Mononuclear cell (primary cell): ENCODE results near the gene RTN4R. TPM values are rescaled to one million over a fixed set of nuclear protein-coding genes. Genes with fewer than 3 reads are reported as not detected.
"Not testable (repeated sequence)": the region's sequence is repeated elsewhere in the genome, so short reads cannot be mapped to it uniquely, and the experiment has no call there.

Experiments
- H3K27me3 ChIP-seq: 2 replicates; pipeline ENCODE4 v1.6.0; 2011; ENCODE audit warnings: low read length, control low read depth; ENCODE audit not compliant: insufficient read depth
- H3K4me1 ChIP-seq: 2 replicates; pipeline ENCODE4 v1.5.1; 2011; ENCODE audit warnings: mild to moderate bottlenecking, low read length, control low read depth; ENCODE audit not compliant: insufficient read depth
- H3K4me3 ChIP-seq: 2 replicates; pipeline ENCODE4 v1.5.1; 2011; ENCODE audit warnings: mild to moderate bottlenecking, low read length, moderate library complexity
- H3K9me3 ChIP-seq: 2 replicates; pipeline ENCODE4 v1.5.1; 2011; ENCODE audit warnings: low read depth, mild to moderate bottlenecking, control low read depth, low read length
- total RNA-seq: library from RNA; depleted of rRNA; stranded (reverse); fragments of >200 nt; gene quantifications from one replicate; pipeline ENCODE4 v1.2.3, GENCODE V29; 2012

The RTN4R gene
- total RNA-seq, 1 donor: 0.21 TPM

DNA sequence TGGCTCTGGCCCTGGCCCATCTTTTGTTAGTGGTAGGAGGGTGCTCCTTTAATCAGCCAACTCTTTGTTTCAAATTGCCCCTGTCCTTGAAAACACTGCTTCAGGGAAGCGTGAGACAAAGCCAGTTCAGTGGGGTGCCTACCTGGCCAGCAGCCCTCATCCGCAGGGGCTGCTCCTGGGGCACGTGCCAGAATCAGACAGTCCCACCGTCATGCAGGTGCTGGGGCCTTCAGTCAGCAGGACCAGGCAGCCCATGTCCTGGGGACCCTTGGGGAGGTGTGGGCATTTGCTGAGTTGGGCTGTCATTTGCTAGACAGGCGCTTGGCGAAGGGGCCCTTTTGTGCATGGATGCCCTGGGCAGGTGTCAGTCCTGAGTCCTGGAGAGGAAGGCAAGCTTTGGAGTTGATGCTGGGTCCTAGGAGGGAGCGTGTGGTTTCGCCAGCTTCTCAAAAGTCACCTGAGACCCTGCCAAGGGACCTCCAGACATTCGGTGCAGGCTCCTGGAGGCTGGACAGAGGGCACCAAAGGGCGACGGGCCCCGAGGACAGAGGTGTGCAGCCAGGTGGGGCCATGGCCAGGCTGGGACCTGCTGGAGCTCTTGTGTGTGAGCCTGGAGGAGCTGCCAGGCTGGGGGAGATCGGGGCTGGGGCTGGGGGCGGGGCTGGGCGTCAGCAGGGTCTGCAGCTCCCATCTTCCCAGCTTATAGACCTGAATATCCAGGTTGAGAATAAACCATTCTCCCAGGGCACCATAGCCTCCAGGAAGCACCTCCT, 15.0 kb upstream of the RTN4R start:
- H3K4me3 ChIP-seq: no peak overlapping the region
- no peaks in the 10 kb centered on the region for H3K9me3 ChIP-seq
- no peaks in the 10 kb centered on the region for H3K27me3 ChIP-seq
- no peaks in the 10 kb centered on the region for H3K4me1 ChIP-seq

DNA sequence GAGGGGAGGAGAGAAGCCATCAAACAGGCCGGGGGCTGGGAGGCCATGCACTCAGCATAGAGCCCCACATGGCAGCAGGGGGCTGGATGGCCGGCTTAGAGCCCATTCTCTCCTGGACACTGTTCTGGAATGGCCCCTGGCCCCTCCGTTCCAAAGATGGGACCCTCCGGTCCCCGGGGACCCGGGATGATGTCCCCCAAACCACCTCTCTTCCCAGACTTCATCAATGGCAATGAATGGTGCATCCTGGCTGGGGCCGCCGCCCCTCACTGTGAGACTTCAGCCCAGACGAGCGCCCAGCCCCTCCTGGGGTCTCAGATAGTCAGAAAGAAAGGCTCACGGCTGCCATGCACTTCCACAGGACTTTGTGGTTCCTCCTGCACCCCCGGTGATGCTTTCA, 13.8 kb upstream of the RTN4R start:
- H3K9me3 ChIP-seq: no peaks in the 10 kb centered on the region
- no peaks in the 10 kb centered on the region for H3K4me1 ChIP-seq
- H3K4me3 ChIP-seq: no peak overlapping the region
- no peaks in the 10 kb centered on the region for H3K27me3 ChIP-seq

- H3K4me3 ChIP-seq: not testable (repeated sequence)
Measured at GRCh38 chr22:20281473-20281872, 13.4 kb upstream of the RTN4R start.

GRCh38 chr22:20280866-20281265, 12.7 kb upstream of the RTN4R start:
- H3K4me3 ChIP-seq: no peak overlapping the region
- no peaks in the 10 kb centered on the region for H3K27me3 ChIP-seq
- H3K4me1 ChIP-seq: no peaks in the 10 kb centered on the region
- no peaks in the 10 kb centered on the region for H3K9me3 ChIP-seq

More at GRCh38 chr22:20281473-20281872, 13.4 kb upstream of the RTN4R start:
- H3K4me1 ChIP-seq, H3K27me3 ChIP-seq, H3K9me3 ChIP-seq: not testable (repeated sequence)

GRCh38 chr22:20280163-20280562, 12.0 kb upstream of the RTN4R start:
- not testable (repeated sequence) for H3K4me3 ChIP-seq, H3K4me1 ChIP-seq, H3K9me3 ChIP-seq, H3K27me3 ChIP-seq

GRCh38 chr22:20279662-20280134, 11.6 kb upstream of the RTN4R start:
- no peaks in the 10 kb centered on the region for H3K4me1 ChIP-seq

DNA sequence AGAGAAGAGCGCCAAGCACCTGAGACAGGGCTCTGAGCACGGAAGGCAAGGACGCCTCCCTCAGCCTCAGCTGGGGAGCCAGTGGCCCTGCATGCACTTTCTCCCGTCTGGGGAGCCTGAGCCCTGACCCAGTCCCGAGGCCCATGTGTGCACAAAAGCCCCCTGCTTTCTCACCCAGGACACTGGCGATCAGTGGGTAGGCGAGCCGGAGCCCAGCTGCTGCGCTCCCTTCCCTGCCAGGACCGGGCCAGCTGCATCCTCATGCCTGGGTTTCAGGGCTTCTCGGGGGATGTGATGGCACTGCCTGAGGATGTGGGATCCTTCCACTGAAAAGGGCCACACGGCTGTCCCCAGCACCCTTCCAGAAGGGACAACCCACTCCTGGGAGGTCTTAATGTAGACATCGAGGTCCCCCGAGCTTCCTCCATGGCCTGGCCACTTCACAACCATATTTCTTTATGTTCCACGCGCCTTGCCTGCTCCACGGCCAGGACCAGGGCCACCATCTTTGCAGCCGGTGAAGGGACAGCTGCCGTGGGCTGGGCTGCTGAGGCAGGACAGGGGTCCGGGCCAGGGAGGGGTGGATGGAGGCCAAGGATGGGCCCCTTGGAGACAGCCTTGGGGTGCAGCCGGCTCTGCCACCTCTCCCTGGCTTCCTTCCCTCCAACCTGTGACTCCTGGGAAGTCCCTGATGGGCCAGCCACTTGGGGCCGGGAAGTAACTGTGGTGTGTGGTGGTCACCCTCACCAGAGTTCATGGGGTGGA, 10.8 kb upstream of the RTN4R start:
- H3K27me3 ChIP-seq, H3K9me3 ChIP-seq, H3K4me3 ChIP-seq, H3K4me1 ChIP-seq: not testable (repeated sequence)

More at GRCh38 chr22:20279662-20280134, 11.6 kb upstream of the RTN4R start:
- Histone ChIP-seq H3K9me3 (no peaks in the 10 kb centered on the region), H3K27me3 (no peaks in the 10 kb centered on the region), H3K4me3 (no peak overlapping the region)

DNA sequence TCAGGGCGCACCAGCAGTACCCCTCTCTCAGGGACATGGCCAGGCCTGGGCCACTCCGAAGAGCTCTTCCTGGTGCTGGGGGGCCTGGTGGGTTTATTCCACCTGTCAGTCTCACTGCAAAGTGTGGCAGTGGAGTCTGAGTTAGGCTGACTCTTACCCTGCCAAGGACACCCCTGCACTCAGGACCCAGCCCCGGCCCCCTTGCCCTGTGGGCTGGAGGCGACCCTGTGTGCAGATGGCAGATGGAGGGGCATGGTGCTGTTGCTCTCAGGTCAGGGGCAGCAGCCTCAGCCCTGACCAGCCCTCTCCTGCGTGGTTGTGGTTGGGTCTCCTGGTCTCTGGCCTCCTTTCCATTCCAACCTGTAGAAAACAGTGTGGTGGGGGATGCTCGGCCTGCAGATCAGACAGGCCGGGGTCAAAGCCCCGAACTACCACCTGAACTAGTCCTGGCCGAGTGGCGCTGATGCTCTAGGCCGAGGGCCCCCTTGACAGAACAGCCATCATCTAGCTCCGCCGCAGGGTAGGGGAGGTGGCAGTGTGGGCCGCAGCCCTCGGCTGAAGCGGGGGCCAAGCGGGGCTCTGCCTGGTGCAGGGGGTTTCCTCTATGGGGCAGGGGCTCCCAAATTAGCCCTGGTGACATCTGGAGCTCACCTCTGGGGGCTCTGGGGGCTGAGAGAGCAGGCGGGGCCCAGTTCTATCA, 10.0 kb upstream of the RTN4R start:
- not testable (repeated sequence) for H3K27me3 ChIP-seq, H3K4me1 ChIP-seq, H3K4me3 ChIP-seq, H3K9me3 ChIP-seq

DNA sequence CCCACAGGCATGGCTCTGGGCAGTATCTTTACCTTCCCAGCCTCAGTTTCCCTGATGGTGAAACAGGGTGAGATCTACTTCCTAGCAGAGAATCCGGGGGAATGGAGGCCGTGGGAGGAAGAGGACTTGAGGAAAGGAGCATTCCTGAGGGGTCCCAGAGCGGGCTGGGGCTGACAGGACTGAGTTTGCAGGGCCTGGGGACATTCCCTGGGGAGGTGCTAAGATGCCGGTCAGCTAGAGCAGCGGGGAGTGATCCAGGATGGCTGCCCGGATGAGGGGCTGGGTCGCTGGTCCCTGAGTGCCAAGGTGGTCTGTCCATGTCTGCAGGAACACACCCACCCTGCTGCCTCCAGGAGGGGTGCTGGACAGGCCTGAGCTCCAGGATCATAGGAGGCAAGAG, 8.3 kb upstream of the RTN4R start:
- H3K4me1 ChIP-seq: no peaks in the 10 kb centered on the region
- no peaks in the 10 kb centered on the region for H3K27me3 ChIP-seq
- H3K9me3 ChIP-seq: no peaks in the 10 kb centered on the region
- no peak overlapping the region for H3K4me3 ChIP-seq

GRCh38 chr22:20275836-20276235, 7.7 kb upstream of the RTN4R start:
- Histone ChIP-seq H3K27me3 (no peaks in the 10 kb centered on the region), H3K4me3 (no peak overlapping the region), H3K4me1 (no peaks in the 10 kb centered on the region), H3K9me3 (no peaks in the 10 kb centered on the region)

DNA sequence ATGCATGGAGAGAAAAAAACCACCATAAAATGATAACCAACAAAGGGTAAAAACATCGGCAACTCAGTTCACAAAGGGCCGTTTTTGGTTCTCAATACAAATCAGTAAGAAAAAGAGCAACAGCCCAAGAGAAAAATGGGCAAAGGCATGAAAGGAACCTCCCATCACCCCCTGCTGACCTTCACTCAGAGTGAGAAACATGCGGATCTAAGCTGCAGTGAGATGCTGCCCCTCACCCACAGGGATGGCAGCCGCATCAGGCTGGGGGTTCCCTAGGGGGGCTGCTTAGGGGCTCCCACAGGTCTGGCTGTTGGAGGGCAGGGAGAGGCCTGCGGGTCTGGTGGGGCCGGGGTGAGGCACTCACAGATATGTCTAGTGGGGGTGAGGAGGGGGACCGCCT, 7.2 kb upstream of the RTN4R start:
- H3K4me1 ChIP-seq, H3K27me3 ChIP-seq, H3K9me3 ChIP-seq, H3K4me3 ChIP-seq: not testable (repeated sequence)

DNA sequence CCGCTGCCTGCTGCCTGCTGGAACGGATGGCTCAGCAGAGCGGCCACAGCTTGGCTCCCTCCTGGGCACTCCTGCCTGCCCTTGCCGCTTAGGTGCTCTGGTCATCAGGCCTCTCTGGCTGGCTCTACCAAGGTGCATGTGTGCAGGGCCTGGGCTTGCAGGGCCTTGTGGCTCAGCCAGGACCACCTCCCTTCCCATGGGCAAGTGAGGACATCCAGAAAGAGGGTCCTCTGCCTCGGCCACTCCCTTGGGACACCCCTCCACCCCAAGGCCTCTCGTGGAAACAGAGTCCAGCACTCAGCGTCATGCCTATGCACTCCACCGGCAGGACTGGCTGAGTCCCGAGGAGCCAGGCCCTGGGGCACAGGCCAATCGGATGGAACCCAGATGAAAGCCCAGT, 6.3 kb upstream of the RTN4R start:
- not testable (repeated sequence) for H3K4me3 ChIP-seq, H3K9me3 ChIP-seq, H3K27me3 ChIP-seq, H3K4me1 ChIP-seq

- no peak overlapping the region for H3K4me3 ChIP-seq
- no peaks in the 10 kb centered on the region for H3K9me3 ChIP-seq
- no peaks in the 10 kb centered on the region for H3K27me3 ChIP-seq
- no peaks in the 10 kb centered on the region for H3K4me1 ChIP-seq
Measured at GRCh38 chr22:20273758-20274181, 5.7 kb upstream of the RTN4R start.

DNA sequence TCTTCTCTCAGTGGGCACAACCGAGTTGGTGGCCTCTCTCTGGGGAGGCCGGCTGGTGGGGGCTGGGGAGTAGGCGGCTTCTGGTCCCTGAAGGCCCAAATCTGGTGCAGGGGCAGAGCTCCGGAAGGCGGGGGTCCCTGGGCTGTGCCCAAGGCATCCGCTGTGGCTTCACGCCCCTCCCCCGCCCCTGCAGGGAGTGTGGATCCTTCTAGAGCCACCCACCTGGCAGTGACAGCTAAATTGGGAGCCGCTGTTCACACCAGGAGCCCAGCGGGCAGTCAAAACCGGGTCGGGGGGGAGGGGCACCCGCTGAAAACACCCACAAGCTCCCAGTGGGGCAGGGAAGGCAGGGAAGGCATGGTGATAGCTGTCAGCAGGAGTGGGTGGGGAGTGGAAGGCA, 4.6 kb upstream of the RTN4R start:
- H3K9me3 ChIP-seq: no peaks in the 10 kb centered on the region
- peaks cover 4% of the 10 kb centered on the region for H3K4me1 ChIP-seq
- H3K4me3 ChIP-seq: no peak overlapping the region
- H3K27me3 ChIP-seq: no peaks in the 10 kb centered on the region

GRCh38 chr22:20272174-20272573, 4.1 kb upstream of the RTN4R start:
- no peaks in the 10 kb centered on the region for H3K27me3 ChIP-seq
- no peaks in the 10 kb centered on the region for H3K9me3 ChIP-seq
- peaks cover 9% of the 10 kb centered on the region for H3K4me1 ChIP-seq
- no peak overlapping the region for H3K4me3 ChIP-seq
